EL (cell line): ENCODE measurements around the gene OMD.

ENCODE experiments used
- DNase-seq: peaks from one replicate; pipeline ENCODE4 v3.0.0-alpha.2; 2016

Gene OMD

GRCh38 chr9:92408747-92409478, 15.4 kb downstream of the OMD start:
- DNase-seq, result no peak

DNA sequence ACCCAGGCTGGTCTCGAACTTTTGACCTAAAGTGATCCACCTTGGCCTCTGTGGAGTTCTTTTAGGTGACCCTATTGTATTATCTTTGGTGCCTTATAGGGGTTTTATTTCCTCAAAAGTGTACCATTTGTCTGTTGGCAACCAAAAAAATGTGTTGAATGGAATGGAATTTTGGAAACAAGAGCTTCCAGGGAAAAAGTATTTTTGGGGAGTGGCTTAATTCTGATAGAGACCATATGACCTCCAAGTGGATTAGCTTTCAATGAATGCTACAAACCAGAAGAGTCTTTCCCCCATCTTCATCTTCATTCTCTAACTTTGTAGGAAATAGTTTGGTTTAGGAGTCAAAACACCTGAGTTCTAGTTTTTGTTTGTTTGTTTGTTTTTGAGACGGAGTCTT, 16.5 kb downstream of the OMD start:
- no peak for DNase-seq

- DNase-seq, result no peak
Observed at GRCh38 chr9:92406477-92406876, 17.8 kb downstream of the OMD start.

DNA sequence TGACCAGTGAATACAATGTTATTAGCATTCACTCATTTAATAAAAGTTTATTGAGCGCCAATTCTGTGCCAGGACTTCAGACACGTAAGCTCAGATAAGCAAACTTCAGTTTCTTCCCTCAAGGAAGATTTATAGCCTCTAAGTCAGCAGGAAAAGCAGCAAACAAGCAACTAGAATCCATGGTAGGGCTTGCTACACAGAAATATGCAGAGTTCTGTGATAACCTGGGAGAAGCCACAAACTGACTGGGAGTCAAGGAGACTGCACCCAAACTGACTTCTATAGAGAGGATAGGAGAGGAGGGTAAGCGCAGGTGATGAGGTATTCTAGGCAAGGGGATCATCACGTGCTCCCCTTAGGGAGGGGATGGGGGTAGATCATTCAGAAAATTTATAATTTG, 18.5 kb downstream of the OMD start:
- no peak for DNase-seq

DNA sequence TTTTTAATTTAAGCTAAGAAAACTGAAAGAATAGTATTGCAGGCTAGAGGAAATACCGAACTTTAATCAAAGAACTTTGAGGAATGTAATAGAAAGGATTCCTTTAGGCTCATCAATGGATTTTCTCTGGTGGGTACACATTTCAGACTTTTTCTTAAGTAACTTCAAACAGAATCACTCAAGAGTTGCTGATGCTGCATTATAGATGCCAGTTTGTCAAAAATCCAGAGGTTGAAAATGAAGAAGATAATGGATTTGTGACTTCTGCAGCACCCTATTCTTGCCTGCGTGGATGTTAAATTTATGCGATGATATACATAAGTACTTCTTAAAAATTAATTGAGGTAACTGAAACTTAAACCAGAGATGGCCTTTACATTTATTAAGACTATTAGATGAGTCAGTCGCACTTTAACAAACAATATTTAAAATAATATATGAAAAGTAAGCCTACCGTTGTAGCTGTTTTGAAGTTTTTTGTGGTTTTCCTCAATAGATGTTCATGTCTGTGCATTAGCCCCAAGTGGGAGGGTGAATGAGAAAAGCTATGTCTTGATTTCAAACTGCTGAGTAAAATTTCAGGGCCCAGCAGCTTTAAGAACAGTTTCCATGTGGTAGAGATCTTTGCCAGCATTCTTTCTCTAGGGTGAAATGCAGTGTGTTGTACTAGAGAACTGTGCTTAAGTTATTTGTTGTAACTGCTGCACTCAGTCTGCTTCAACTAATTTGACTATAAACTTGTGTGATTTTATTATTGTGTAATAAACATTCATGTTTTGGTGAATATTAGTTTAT, 20.0 kb downstream of the OMD start, which contains the start of gene OGN:
OGN (minus strand) TSS at position 537 of the 795 bp plus-strand sequence. CDS start 1,171 bp downstream, outside the sequence.
- DNase-seq, result no peak

DNA sequence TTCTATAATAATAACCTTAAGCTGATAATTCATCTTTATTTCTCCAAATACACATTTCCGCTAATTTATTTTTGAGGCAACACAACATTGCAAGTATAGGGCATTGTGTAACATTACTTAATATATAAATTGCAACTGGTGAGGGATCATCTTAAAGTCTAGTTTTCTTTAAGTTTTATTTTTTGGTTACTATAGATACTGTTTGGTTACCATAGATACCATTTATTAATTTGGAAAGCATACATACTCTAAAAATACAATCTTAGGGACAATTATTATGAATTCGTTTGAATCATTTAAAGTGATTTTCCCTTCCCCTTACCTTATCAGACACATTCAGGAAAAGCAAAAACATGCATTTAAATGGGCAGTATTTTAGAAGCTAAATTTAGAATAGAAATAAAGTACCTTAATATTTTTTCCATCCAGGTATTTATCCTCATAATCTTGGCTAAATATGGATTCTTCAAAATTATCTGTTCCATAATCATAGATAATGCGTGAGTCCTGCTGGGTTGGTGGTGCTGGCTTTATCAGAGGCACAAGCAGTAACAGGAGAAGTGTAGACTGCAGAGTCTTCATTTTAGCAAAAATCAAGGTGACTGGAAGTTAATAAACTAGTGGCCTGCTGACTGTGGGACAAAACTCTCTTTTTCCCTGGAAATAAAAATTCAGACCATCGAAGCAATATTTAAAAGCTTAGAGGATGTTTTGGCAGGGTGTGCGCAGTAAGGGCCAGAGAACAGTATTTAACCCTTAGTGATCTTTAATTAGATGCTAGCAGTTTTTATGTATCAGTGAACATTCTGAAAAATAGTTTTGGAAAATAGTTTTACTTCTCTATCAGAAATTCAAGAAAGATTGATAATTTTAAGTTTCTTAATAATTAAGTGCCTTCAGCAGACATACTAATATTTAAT, 21.2 kb downstream of the OMD start:
- no peak for DNase-seq

DNA sequence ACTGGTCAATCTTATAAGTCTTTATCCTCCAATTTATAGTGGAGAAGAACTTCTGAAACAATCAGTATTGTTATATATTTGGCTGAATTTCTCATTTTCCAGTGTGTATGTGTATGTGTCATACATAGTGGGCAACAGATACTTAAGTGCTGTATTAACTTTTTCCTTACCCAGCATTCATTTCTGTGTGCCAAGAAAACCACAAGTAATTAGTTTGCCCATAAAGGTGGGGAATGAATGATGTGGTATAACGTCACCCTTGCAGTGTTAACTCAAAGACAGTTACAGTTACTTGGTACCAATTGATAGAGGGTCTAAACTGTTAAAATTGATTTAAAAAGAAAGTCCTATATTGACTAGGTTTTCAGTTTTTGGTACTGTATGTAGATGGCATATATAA, 21.9 kb downstream of the OMD start:
- DNase-seq, result no peak

DNA sequence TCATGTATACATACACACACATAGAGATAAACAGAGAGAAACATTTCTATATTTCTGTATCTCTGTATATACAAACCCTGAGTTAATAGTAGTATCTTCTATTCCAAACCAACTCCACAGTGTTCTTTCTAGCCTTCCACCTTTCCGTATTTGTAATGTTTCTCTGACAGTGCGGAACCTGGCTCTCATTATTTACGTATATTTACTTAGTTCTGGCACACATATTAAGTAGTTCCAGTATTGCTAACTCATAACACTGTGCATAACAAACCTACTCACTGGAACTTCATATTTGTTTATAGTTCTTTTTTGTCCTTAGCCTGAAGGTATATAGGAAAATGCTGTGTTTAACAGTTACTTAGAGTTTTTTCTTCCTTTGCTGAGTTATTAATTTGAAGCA, 26.4 kb downstream of the OMD start:
- DNase-seq, result no peak

DNA sequence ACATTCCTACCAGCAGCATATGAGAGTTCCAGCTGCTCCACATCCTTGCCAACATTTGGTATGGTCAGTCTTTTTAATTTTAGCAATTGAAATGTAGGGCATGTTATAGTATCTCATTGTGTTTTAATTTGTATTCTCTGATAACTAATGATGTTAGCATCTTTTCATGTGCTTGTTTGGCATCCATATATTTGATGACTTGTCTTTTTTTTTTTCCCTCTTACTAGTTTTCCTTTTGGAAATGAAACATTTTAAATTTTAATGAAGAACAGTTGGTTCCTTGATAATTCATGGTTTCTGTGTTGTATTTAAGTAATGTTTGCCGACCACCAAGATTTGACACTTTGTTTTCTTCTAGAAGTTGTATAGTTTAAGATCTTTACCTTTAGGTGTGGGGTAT, 28.7 kb downstream of the OMD start:
- DNase-seq, result no peak

- peak; percentile 5 for DNase-seq
Observed at GRCh38 chr9:92393686-92394085, 30.6 kb downstream of the OMD start.

DNA sequence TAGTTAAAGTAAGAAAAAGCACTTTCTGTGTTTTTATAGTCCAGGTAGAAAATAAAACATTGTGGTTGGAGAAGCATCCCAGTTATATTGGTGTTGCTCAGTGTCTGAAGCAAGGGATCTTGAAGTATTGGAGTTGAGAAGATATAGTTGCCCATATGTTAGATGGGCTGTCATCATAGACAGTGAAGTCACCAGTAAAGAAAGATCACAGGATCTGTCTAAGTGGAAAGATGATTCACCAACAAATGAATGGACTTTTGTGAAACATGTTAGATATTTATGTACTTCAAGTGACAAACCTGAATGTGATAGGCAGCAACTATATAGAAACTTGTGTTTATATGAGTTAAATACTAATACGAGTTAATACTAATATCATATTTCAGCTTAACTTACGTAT, 31.6 kb downstream of the OMD start:
- peak; percentile 6 for DNase-seq

GRCh38 chr9:92385953-92386352, 38.3 kb downstream of the OMD start:
- DNase-seq, result no peak

DNA sequence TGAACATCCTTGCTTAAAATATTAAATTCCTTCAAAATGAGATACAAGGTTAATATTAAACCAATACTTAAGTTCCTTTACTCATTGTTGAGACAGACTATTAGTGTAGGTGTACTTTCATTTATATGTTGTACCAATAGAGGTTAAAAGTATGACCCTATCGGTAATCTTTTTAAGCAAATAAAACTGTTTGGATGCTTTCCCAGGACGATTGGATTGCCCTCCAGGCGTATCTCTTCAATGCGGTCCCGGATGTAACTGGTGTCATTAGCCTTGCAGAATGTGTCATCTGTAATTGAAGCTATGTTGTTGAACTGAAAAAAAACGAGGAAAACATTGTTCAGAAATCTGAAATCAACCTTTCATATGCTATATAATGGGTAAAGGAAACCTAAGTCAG, 38.8 kb downstream of the OMD start:
- DNase-seq, result no peak

GRCh38 chr9:92385001-92385400, 39.3 kb downstream of the OMD start:
- DNase-seq, result peak; percentile 7

DNA sequence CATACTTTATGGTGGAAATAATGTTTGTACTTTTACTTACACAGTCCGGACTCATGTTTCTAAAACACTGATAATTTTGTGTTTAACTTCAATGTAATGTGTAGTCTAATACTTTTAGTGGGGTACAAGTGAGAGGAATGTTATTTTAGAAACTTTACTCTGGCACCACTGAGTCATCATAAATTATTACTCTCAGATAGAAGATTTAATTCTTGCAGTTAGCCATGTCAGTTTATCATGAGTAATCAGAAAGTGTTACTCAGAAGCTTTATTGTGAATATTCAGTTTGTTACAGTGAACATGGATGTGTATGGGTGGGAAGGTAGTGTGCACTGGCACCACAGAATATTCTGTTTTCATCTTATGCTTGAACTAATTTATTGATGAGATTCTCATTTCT, 39.9 kb downstream of the OMD start:
- DNase-seq, result peak; percentile 50

GRCh38 chr9:92381775-92382174, 42.5 kb downstream of the OMD start:
- DNase-seq, result no peak

DNA sequence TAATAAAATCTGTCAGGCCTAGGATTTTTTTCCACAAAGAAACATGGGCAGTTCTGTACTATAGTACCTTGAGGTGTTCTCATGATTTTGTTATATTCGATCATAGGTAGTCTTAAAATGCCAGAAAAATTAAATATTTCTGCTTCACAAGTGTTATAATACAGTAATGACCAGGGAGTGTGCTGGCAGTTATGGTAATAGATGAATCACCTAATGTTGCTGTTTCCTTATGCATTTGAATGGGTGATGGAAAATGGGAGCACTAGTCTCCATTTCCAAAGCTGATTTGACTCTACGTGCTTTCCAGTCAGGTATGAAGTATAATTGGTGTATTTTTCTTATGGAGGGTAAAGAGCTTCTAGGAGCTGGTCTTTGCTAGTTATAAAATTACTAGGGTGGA, 43.7 kb downstream of the OMD start:
- DNase-seq, result no peak

DNA sequence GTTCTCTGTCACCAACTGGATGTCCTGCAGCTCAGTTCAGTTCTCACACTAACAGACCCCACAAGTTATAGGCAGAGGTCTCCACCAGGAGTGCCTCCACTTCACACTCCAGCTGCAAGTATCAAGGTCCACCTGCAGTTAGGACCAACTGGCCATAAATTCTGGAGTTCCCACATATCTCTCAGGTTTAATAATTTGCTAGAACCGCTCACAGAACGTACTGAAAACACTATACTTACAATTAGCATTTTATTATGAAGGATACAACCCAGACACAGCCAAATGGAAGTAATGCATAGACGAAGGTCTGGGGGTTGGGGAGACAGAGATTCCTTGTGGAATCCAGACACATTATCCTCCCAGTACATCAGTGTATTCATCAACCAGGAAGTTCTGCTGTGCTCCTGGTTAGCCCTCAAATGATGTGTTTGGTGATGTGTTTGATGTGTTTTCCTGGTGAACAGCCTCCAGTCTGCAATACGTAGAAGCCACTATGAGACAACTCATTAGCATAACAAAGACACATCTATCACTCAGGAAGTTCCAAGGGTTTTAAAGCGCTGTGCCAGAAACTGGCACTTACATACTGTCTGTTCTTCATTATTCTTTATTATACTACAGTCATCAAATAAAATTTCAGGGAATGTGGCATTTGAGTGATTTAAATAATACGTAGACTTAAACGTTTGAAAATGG, 45.3 kb downstream of the OMD start:
- peak; percentile 14 for DNase-seq

GRCh38 chr9:92377876-92378275, 46.4 kb downstream of the OMD start:
- DNase-seq, result no peak

- DNase-seq, result no peak
Observed at GRCh38 chr9:92373167-92373566, 51.1 kb downstream of the OMD start.

GRCh38 chr9:92369075-92369474, 55.2 kb downstream of the OMD start:
- DNase-seq, result no peak
